SH-SY5Y (cell line): ENCODE results near the gene FAM169A.

ENCODE experiments used
- GATA2 ChIP-seq: IDR thresholded peaks from 2 replicates; pipeline ENCODE4 v1.6.1; 2011; ENCODE audit warnings: mild to moderate bottlenecking, low read depth, low read length
- GATA3 ChIP-seq: IDR thresholded peaks from 2 replicates; pipeline ENCODE4 v1.6.1; 2011; ENCODE audit warnings: low read depth, mild to moderate bottlenecking, low read length, moderate library complexity

DNA sequence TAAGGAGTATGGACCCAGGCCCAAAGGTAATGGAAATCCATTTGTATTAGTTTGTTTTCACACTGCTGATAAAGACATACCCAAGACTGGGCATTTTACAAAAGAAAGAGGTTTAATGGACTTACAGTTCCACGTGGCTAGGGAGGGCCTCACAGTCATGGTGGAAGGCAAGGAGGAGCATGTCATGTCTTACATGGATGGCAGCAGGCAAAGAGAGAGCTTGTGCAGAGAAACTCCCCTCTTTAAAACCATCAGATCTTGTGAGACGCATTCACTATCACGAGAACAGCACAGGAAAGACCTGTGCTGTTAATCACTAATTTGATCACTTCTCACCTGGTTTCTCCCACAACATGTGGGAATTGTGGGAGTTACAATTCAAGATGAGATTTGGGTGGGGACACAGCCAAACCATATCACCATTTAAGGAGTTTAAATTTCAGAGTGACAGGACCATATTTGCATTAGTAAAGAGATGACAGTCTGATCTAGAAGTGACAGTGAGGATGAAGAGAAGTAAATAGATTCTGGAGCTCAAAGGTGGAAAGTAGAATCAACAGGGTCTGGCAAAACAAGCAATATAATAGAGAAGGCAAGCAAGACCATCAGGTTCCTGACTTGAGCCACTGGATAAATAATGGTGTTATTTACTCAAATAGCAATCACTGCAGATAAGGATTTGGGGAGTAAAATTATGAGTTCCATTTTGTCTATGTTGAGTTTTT lies 7.5 kb upstream of the FAM169A start:
- TF ChIP-seq GATA3, result no peak
- no peak for TF ChIP-seq GATA2
